Measurements from ENCODE around the gene SERP2.

The SERP2 gene

DNA sequence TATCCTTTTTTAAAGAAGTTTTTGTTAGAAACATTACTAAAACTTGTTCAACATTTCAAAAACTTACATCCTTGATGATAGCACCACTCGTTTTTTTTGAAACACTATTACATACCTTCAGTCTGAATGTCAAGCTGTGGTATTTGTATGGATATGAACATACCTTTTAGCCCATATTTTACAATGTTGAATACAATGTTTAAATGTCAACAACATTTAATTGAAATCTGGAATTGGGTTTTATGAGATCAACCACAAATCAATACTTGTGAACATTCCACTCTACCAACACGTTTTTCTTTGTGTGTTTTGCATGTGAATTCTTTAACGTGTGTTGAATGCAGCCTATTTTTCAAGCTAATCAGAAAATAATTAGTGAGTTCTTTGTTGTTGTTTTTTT, 4.7 kb downstream of the SERP2 start:
- H3K4me1 ChIP-seq (ENCODE audit: control insufficient read depth, insufficient read depth, low read length): peaks cover 5% of the 10 kb centered on the region
- H3K36me3 ChIP-seq (ENCODE audit: control insufficient read depth, insufficient read depth, low read length, severe bottlenecking): no peaks in the 10 kb centered on the region
- no peak for DNase-seq (ENCODE audit: low read depth)
- H3K27me3 ChIP-seq (replicated peaks; ENCODE audit: control insufficient read depth, insufficient read depth, low read length): no peaks in the 10 kb centered on the region
- no peak overlapping the region for H3K4me3 ChIP-seq (ENCODE audit: low read length)
- H3K9ac ChIP-seq (ENCODE audit: low read length): no peak overlapping the region
- H3K9me3 ChIP-seq (ENCODE audit: control insufficient read depth, low read length): no peaks in the 10 kb centered on the region

DNA sequence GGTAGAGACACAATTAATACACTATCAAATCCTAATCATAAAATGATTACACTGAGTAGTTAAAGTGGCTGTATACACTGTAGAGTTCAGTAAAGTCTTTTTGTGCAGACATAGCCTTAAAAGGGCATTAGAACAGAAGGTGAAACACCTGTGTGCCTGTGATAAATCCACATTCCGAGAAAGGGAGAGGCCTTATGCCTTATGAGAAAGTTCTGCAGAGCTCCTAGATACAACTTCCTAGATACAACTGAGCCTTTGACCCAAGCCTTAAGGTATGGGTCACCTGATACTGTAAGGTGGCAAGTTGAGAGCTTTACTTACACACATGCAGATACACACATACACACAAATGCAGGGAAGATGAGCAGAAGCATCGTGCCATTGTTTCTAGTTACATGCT, 6.3 kb downstream of the SERP2 start:
- H3K27me3 ChIP-seq (replicated peaks; ENCODE audit: control insufficient read depth, insufficient read depth, low read length): no peaks in the 10 kb centered on the region
- no peak overlapping the region for H3K9ac ChIP-seq (ENCODE audit: low read length)
- H3K4me1 ChIP-seq (ENCODE audit: control insufficient read depth, insufficient read depth, low read length): peaks cover 6% of the 10 kb centered on the region
- no peaks in the 10 kb centered on the region for H3K9me3 ChIP-seq (ENCODE audit: control insufficient read depth, low read length)
- no peak for DNase-seq (ENCODE audit: low read depth)
- H3K4me3 ChIP-seq (ENCODE audit: low read length): no peak overlapping the region
- no peaks in the 10 kb centered on the region for H3K36me3 ChIP-seq (ENCODE audit: control insufficient read depth, insufficient read depth, low read length, severe bottlenecking)

- Histone ChIP-seq H3K9ac (ENCODE audit: low read length) (no peak overlapping the region), H3K9me3 (ENCODE audit: control insufficient read depth, low read length) (no peaks in the 10 kb centered on the region), H3K4me1 (ENCODE audit: control insufficient read depth, insufficient read depth, low read length) (peaks cover 14% of the 10 kb centered on the region), H3K27me3 (replicated peaks; ENCODE audit: control insufficient read depth, insufficient read depth, low read length) (no peaks in the 10 kb centered on the region), H3K36me3 (ENCODE audit: control insufficient read depth, insufficient read depth, low read length, severe bottlenecking) (no peaks in the 10 kb centered on the region), H3K4me3 (ENCODE audit: low read length) (no peak overlapping the region)
- DNase-seq (ENCODE audit: low read depth): peak; percentile 22
Measured at GRCh38 chr13:44380404-44381165, 7.0 kb downstream of the SERP2 start.

DNA sequence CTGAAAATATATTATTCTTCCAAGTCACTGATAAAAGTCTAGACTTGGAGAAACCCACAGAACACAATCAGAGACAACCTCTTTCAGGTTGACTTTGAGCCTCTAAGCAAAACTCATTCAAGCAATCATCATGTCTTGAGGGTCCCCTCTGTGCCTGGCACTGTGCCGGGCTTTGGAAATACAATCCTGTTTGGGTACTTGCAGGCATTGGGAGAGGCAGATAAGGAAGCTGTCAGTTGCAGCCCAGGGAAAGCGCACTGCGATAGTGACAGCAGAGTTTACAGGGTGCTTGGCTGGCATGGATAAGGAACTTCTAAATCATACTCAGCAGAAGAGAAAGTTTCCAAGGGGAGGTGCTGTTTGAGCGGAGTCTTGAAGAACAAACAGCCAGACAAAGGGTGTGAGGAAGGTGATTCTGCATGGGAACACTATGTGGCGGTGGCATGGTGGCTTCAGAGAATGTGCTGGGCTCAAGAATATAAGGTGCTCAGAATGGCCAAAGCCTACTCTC, 9.1 kb downstream of the SERP2 start:
- DNase-seq (ENCODE audit: low read depth): no peak
- H3K9me3 ChIP-seq (ENCODE audit: control insufficient read depth, low read length): no peaks in the 10 kb centered on the region
- peaks cover 24% of the 10 kb centered on the region for H3K4me1 ChIP-seq (ENCODE audit: control insufficient read depth, insufficient read depth, low read length)
- no peaks in the 10 kb centered on the region for H3K36me3 ChIP-seq (ENCODE audit: control insufficient read depth, insufficient read depth, low read length, severe bottlenecking)
- no peaks in the 10 kb centered on the region for H3K27me3 ChIP-seq (replicated peaks; ENCODE audit: control insufficient read depth, insufficient read depth, low read length)
- no peak overlapping the region for H3K4me3 ChIP-seq (ENCODE audit: low read length)
- H3K9ac ChIP-seq (ENCODE audit: low read length): no peak overlapping the region

DNA sequence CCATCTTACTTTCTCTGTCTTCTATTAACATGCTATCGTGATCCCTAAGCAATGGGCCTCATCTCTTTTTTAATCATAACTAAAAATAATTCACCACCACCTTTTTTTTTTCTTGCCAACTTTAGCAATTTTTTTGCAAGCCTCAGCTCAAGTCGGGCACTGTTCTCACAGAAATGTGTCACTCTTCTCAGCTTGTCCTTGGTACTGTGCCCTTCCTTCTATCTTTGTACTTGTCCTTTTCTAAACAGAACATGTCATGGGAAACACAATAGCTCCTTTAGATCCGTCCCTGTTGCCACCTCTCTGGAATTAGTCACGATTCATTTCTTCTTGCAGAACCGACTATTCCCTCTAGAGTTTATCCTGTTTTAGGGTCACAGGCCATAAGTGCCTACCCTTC, 10.3 kb downstream of the SERP2 start:
- Histone ChIP-seq H3K4me3 (ENCODE audit: low read length) (no peak overlapping the region), H3K27me3 (replicated peaks; ENCODE audit: control insufficient read depth, insufficient read depth, low read length) (no peaks in the 10 kb centered on the region), H3K9ac (ENCODE audit: low read length) (no peak overlapping the region), H3K36me3 (ENCODE audit: control insufficient read depth, insufficient read depth, low read length, severe bottlenecking) (no peaks in the 10 kb centered on the region), H3K4me1 (ENCODE audit: control insufficient read depth, insufficient read depth, low read length) (peaks cover 24% of the 10 kb centered on the region), H3K9me3 (ENCODE audit: control insufficient read depth, low read length) (no peaks in the 10 kb centered on the region)
- no peak for DNase-seq (ENCODE audit: low read depth)

DNA sequence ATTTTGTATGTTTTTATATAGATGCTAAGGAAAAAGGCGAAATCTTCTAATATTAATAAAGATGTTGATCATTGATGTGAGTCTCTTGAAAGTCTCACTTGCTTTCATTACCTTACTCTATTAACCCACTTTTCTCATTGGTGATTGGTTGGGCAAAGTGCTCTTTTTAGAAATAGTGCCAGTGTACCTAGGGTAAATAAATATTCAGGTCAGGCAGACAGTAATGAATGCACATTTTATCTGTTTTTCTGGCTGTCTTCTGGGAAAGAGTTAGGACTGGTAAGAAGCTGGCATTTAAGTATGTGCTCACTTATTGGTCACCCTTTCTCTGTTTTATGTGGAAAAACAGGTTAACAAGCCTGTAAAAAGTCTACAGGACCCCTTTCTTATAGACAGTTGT, 11.2 kb downstream of the SERP2 start:
- no peak overlapping the region for H3K9ac ChIP-seq (ENCODE audit: low read length)
- H3K9me3 ChIP-seq (ENCODE audit: control insufficient read depth, low read length): no peaks in the 10 kb centered on the region

GRCh38 chr13:44385401-44385800, 11.8 kb downstream of the SERP2 start:
- H3K4me3 ChIP-seq (ENCODE audit: low read length): no peak overlapping the region
- DNase-seq (ENCODE audit: low read depth): peak; percentile 58
- H3K9ac ChIP-seq (ENCODE audit: low read length): no peak overlapping the region
- H3K27me3 ChIP-seq (replicated peaks; ENCODE audit: control insufficient read depth, insufficient read depth, low read length): no peaks in the 10 kb centered on the region
- H3K36me3 ChIP-seq (ENCODE audit: control insufficient read depth, insufficient read depth, low read length, severe bottlenecking): no peaks in the 10 kb centered on the region
- peaks cover 24% of the 10 kb centered on the region for H3K4me1 ChIP-seq (ENCODE audit: control insufficient read depth, insufficient read depth, low read length)
- H3K9me3 ChIP-seq (ENCODE audit: control insufficient read depth, low read length): no peaks in the 10 kb centered on the region

More for the DNA sequence above, 11.2 kb downstream of the SERP2 start:
- DNase-seq (ENCODE audit: low read depth): no peak
- Histone ChIP-seq H3K36me3 (ENCODE audit: control insufficient read depth, insufficient read depth, low read length, severe bottlenecking) (no peaks in the 10 kb centered on the region), H3K27me3 (replicated peaks; ENCODE audit: control insufficient read depth, insufficient read depth, low read length) (no peaks in the 10 kb centered on the region), H3K4me1 (ENCODE audit: control insufficient read depth, insufficient read depth, low read length) (peaks cover 24% of the 10 kb centered on the region), H3K4me3 (ENCODE audit: low read length) (no peak overlapping the region)

- DNase-seq (ENCODE audit: low read depth): no peak
- no peaks in the 10 kb centered on the region for H3K9me3 ChIP-seq (ENCODE audit: control insufficient read depth, low read length)
Measured at GRCh38 chr13:44385847-44386246, 12.2 kb downstream of the SERP2 start.

GRCh38 chr13:44386913-44387556, 13.4 kb downstream of the SERP2 start:
- no peak for DNase-seq (ENCODE audit: low read depth)

More at GRCh38 chr13:44385847-44386246, 12.2 kb downstream of the SERP2 start:
- H3K36me3 ChIP-seq (ENCODE audit: control insufficient read depth, insufficient read depth, low read length, severe bottlenecking): no peaks in the 10 kb centered on the region
- H3K4me3 ChIP-seq (ENCODE audit: low read length): no peak overlapping the region
- peaks cover 20% of the 10 kb centered on the region for H3K4me1 ChIP-seq (ENCODE audit: control insufficient read depth, insufficient read depth, low read length)
- no peak overlapping the region for H3K9ac ChIP-seq (ENCODE audit: low read length)
- H3K27me3 ChIP-seq (replicated peaks; ENCODE audit: control insufficient read depth, insufficient read depth, low read length): no peaks in the 10 kb centered on the region

GRCh38 chr13:44388427-44389059, 14.9 kb downstream of the SERP2 start:
- H3K9ac ChIP-seq (ENCODE audit: low read length): no peak overlapping the region
- H3K36me3 ChIP-seq (ENCODE audit: control insufficient read depth, insufficient read depth, low read length, severe bottlenecking): no peaks in the 10 kb centered on the region
- DNase-seq (ENCODE audit: low read depth): no peak
- H3K27me3 ChIP-seq (replicated peaks; ENCODE audit: control insufficient read depth, insufficient read depth, low read length): no peaks in the 10 kb centered on the region
- H3K4me1 ChIP-seq (ENCODE audit: control insufficient read depth, insufficient read depth, low read length): peaks cover 20% of the 10 kb centered on the region
- no peak overlapping the region for H3K4me3 ChIP-seq (ENCODE audit: low read length)
- no peaks in the 10 kb centered on the region for H3K9me3 ChIP-seq (ENCODE audit: control insufficient read depth, low read length)

More at GRCh38 chr13:44386913-44387556, 13.4 kb downstream of the SERP2 start:
- Histone ChIP-seq H3K4me3 (ENCODE audit: low read length) (no peak overlapping the region), H3K9ac (ENCODE audit: low read length) (no peak overlapping the region), H3K27me3 (replicated peaks; ENCODE audit: control insufficient read depth, insufficient read depth, low read length) (no peaks in the 10 kb centered on the region), H3K4me1 (ENCODE audit: control insufficient read depth, insufficient read depth, low read length) (peaks cover 20% of the 10 kb centered on the region), H3K36me3 (ENCODE audit: control insufficient read depth, insufficient read depth, low read length, severe bottlenecking) (no peaks in the 10 kb centered on the region), H3K9me3 (ENCODE audit: control insufficient read depth, low read length) (no peaks in the 10 kb centered on the region)

GRCh38 chr13:44389060-44389666, 15.5 kb downstream of the SERP2 start:
- no peaks in the 10 kb centered on the region for H3K9me3 ChIP-seq (ENCODE audit: control insufficient read depth, low read length)
- H3K4me3 ChIP-seq (ENCODE audit: low read length): no peak overlapping the region
- no peaks in the 10 kb centered on the region for H3K36me3 ChIP-seq (ENCODE audit: control insufficient read depth, insufficient read depth, low read length, severe bottlenecking)

More at GRCh38 chr13:44389060-44389666, 15.5 kb downstream of the SERP2 start:
- Histone ChIP-seq H3K27me3 (replicated peaks; ENCODE audit: control insufficient read depth, insufficient read depth, low read length) (no peaks in the 10 kb centered on the region), H3K9ac (ENCODE audit: low read length) (no peak overlapping the region), H3K4me1 (ENCODE audit: control insufficient read depth, insufficient read depth, low read length) (peaks cover 20% of the 10 kb centered on the region)
- no peak for DNase-seq (ENCODE audit: low read depth)

Measured in adipocyte (in vitro differentiated cells).